Peyer's patch (tissue), 4 donors: ENCODE data around the gene WNT9A.

Experiments
- POLR2A ChIP-seq, 2 donors: fragments of 450-650 bp; IDR thresholded peaks; one replicate each; pipeline ENCODE4 v1.5.1; 2017; ENCODE audit warnings: antibody characterized with exemption in 2 of 2, mild to moderate bottlenecking in 2 of 2, moderate library complexity in 2 of 2
- TF ChIP-seq, protein P1 (sequence below), 6 experiments: fragments of 450-650 bp in 4 of 6; fragments of 200-600 bp in 2 of 6; sonication (generic) in 1 of 6; IDR thresholded peaks; one replicate each; pipeline ENCODE4 v1.5.1; 2017 to 2019; ENCODE audit warnings: antibody characterized with exemption in 6 of 6, mild to moderate bottlenecking in 3 of 6, moderate library complexity in 1 of 6

DNA sequence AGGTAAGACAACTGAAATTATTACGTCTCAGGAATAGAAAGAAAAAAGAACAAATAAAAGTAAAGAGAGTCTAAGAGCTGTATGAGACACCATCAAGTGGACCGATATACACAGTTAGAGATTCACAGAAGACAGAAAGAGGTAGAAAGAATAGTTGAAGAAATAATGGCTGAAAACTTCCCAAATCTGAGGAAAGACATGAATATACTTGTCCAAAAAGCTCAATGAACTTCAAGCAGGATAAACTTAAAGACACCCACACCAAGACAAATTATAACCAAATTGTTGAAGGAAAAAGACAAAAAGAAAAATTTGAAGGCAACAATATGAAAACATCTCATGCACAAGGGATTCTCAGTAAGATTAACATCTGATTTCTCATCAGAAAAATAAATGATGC lies 39.4 kb upstream of the WNT9A start:
- no peak for TF ChIP-seq POLR2A (IDR thresholded peaks at IDR 0.05)
- TF ChIP-seq, protein P1, sequence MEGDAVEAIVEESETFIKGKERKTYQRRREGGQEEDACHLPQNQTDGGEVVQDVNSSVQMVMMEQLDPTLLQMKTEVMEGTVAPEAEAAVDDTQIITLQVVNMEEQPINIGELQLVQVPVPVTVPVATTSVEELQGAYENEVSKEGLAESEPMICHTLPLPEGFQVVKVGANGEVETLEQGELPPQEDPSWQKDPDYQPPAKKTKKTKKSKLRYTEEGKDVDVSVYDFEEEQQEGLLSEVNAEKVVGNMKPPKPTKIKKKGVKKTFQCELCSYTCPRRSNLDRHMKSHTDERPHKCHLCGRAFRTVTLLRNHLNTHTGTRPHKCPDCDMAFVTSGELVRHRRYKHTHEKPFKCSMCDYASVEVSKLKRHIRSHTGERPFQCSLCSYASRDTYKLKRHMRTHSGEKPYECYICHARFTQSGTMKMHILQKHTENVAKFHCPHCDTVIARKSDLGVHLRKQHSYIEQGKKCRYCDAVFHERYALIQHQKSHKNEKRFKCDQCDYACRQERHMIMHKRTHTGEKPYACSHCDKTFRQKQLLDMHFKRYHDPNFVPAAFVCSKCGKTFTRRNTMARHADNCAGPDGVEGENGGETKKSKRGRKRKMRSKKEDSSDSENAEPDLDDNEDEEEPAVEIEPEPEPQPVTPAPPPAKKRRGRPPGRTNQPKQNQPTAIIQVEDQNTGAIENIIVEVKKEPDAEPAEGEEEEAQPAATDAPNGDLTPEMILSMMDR (IDR thresholded peaks at IDR 0.05), result no peak
